Putamen (tissue), 1 donor: ENCODE data around the gene SLFN14.
"Not testable (repeated sequence)": the region's sequence is repeated elsewhere in the genome, so short reads cannot be mapped to it uniquely, and the experiment has no call there.

ENCODE experiments used
- DNase-seq: peaks from one replicate; pipeline ENCODE4 v3.0.0-alpha.2; 2016; ENCODE audit warnings: low spot score

SLFN14 gene

DNA sequence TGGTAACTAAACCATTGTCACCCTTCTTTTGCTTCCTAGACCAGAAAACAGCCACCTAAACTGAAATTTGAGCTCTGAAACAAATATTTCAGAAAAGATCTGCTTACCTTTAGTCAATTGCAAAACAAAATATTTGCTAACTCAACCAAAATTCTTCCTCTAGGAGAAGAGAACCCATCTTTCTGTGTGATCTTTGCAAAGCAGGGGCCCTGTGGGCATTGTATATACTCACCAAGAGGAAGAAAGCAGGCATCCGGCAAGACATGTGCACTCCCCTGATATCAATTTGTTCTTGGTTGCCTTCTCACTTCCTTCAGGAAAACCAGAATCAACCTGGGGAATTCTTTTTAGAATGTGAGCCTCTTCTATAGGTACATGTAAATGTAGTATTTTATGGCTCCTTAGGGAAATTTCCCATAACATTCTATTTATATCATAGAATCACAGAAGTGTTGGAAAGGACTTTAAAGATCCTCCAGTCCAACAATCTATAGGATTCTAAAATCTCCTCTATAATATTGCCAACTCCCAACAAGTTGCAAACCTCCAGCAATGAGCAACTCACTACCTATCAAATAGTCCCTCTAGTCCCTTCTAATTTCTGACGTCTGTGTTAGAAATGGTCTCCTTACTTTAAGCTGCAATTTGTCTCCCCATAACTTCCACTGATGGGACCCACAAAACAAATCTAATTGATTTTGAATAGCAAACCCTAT is 966 bp downstream of the SLFN14 start:
- no peak for DNase-seq

DNA sequence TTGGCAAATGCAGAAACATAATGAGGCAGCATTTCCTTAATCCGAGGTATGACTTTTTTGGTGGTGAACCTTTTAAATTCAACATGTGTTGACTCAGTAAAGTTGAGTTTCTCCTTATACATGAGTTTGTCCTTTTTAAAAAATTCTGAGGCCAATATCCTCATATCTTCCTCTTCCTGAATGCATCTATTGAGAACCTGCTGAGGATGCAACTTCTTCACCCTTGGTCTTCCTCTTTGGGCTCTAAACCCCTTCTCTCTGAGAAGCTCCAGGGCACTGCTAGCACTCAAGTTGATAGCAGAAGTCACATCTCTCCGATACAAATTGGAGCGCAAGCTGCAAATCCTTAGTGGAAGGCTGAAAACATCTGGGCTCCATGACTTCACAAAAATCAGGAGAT is 3.3 kb downstream of the SLFN14 start:
- no peak for DNase-seq

DNA sequence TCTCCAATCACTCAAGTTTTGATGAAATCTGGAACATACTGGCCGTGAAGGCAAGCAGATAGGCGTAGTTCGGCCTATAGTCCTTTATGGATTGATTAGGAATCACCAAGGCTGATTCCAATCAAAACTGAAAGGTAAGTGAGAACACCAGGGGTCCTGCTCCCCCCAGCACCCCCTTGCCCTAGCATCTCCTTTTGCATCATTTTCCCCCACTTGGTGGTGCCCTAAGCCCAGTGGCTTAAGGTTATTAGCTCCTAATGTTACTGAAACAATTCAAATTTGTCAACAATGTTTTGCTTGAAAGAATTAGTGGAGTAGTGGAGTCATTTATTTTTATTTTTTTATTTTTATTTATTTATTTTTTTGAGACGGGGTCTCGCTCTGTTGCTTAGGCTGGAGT is 4.9 kb downstream of the SLFN14 start:
- no peak for DNase-seq

DNA sequence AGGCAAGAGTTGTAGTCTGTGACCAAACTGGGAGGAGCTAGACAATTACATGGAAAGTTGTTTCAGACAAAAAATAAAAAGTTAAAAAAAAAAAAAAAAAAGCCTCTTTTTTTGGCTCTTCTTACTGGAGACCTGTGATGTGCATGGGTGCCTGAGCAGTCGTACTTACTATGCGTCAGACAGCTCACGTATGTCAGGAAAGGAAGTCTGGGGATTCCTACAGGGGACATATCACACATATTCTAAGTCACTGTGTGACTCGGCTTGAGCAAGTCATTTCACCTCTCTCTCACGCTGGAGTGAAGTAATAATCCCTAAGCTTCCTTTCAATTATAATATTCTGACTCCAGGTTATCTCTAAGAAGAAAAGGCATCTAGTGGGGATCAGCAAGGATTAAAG is 6.0 kb downstream of the SLFN14 start:
- DNase-seq = no peak

DNA sequence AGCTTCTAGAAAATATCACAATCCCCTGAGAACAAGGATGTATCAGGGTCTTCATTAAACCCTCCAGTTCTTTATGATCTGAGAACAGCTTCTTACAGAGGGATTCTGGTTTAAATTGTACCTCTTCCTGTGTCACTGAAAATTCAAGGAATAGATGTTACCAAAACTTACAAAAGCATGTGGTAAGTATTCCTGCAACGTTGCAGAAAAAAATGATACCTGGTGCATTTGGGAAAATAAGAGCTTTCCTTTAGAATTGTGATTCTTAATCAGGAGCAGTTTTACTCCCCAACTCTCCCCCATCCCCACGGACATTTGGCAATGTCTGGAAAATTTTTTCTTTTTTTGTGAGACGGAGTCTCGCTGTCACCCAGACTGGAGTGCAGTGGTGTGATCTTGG is 7.3 kb downstream of the SLFN14 start:
- DNase-seq = no peak

DNA sequence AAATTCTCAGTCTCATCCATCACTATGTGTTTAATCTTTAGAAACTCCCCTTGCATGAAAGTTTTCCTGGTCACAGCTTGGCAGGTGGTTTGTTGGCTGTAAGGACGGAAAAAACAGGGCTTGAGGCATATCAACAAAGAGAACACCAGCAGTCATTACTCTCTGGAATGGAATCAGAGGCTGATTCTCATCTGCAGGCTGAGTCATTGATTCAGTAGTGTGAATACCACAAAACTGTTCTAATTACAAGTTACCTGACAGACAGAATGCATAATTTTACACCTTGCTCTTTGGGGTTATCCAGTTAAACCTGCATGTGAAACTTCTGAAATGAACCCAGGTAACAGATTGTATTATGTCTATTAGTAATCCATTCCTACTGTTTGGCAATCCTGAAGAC is 11.6 kb downstream of the SLFN14 start:
- no peak for DNase-seq

DNA sequence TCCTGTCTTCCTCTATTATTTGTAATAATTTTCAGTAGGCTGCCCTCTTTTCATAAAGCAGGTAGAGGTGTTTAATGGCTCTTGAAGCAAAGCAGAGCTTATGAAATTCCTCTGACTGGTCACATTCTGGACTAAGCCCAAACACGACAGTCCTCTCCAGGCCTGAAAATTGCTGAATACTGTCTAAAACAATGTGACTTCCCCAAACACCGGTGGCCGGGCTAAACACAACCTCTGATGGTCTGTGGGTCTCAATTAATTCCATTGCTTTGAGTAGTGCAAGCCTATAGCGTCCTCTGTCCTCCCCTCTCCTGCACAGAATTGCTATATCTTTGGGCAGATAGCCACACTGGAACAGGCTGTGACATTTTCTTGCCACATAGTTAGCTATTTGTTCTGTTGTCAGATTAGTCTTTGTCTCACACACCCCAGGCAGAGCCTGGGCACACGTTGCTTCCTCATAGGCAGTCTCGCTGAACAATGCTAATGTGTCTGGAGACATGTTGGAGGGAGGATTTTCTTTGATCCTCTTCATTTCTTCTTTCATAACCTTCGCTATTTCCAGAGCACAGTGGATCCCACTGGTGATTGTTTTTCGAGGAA is 12.3 kb downstream of the SLFN14 start:
- DNase-seq = no peak

DNA sequence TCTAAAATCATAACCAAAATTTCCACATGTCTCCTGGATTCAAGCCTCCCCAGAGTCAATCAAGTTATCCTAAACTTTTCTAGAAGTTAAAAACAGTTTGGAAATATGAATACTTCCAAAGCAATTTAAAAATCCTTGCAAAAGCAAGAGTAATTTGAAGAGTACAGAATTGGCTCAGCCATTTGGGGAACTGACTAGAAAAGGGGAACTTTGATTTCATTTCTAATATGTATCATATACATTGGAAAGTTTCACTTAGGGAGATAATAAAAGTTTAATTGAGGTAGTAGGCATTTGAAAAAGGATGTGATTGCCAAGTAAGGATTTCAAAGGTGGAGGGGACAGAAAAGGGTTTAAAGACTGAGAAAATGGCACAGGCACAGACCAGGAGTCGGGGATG is 14.1 kb downstream of the SLFN14 start:
- DNase-seq = no peak

DNA sequence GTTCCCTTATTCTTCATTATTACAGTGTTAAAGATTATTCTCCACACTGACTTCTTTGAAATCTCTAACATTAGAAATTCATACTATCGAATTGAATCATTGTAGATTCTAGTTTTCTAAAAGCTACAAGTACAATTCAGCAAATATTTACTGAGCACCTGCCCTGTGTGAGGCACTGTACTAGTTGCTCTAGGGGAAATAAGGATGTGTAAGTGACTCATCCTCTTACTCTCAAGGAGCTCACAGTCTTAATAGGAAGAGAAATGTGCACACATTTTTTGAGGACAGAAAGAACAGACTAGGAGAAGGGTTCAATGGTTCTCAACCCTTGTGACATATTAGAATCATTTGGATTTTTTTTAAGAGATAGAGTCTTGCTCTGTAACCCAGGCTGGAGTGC is 15.5 kb downstream of the SLFN14 start:
- no peak for DNase-seq

DNA sequence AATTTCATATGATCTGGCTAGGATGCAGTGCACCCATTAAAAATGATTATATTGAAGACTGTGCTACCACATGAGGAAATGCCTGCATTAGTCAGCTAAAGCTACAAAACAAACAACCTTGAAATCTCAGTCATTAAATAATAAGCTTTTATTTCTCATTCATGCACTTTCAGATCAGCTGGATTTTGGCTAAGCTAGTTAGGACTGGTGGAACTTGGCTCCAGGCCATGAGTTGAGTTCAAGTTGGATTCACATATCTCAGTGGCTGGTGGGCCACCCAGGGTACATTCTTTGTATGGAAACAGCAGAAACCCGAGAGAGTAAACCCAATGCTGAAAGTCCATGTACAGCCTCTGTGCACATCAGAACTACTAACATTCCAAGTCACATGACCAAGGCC is 16.8 kb downstream of the SLFN14 start:
- no peak for DNase-seq

DNA sequence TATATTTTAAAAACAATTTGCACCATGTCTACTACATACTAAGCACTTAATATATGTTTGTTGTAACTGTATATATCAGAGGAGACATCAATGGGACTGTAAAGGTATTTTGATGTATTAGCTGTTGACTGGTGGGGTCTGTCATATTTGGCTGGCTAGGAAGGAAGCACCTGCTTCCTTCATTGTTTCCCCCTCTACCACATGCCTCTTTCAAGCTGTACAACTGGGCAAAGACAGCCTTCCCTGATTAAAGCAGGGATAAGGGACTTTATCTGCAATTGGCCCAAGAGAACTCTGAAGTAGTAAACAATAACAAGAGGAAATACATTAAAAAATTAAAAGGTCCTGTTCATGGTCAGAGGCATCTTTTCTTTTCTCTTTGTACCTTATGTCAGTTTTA is 17.6 kb downstream of the SLFN14 start:
- no peak for DNase-seq

DNA sequence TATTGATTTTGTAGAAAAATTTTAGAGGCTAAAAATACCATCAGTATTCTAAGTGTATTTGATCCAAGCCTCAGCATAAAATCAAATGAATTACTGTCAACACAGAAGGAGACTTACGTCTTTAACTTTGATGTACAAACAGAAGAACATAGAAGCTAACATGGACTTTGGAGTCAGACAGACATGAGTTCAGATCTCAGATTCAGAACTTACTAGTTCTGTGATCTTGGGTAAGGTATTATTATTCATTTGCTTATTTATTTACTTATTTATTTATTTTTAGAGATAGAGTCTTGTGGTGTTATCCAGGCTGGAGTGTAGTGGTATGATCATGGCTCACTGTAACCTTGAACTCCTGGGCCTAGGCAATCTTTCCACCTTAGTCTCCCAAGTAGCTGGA is 19.2 kb downstream of the SLFN14 start:
- DNase-seq = no peak

DNA sequence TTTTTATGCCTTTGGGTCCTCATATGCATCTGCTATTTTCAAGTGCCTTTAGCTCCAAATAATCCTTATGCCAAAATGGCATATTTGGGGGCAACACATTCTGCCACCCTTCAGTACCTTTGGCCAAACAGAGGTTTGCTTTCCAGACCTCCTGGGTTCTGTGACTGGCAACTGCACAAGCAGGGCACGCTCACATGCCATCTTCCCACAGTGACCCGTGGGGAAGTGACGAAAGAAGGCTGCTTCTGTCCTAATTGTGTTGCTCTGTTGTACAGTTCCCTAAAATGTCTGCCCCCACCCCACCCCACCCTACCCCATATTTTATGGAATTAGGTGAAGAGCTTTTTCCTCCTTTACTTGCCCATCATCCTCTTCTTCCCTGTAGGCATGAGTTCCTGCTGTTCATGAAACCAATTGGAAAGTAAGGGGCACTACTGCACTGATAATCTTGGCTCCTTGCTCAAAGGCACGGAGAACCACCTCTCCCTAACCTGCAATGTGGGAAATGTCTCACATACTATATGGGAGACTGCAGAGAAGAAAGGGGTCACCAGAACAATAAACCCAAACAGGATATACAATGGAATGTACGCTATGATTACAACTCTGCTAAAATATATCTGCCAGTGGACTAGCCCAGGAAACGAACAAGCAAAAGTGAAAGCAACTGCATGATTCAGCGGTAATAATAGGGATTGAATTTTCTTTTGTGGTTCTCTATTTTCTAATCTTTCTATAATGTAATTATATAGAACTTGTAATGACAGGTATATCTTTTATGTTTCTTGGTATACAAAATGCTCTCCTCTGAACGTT is 19.8 kb downstream of the SLFN14 start:
- no peak for DNase-seq

DNA sequence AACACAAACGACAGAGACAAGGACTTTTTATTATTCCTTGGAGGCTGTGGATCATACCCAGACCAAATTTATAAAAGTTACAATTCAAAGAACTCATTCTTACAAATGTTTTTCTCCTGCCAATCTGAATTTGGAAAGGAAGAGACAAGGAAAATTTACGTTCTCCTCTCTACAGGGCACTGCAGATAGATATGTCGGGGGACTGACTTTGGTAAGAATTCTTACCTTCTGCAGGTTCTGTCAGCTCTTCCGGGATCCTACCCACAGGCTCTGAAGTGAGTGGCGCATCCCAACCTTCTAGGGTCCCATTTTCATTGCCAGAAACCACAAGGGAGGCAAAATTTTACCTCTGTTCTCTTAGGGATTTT is 21.0 kb downstream of the SLFN14 start:
- no peak for DNase-seq

DNA sequence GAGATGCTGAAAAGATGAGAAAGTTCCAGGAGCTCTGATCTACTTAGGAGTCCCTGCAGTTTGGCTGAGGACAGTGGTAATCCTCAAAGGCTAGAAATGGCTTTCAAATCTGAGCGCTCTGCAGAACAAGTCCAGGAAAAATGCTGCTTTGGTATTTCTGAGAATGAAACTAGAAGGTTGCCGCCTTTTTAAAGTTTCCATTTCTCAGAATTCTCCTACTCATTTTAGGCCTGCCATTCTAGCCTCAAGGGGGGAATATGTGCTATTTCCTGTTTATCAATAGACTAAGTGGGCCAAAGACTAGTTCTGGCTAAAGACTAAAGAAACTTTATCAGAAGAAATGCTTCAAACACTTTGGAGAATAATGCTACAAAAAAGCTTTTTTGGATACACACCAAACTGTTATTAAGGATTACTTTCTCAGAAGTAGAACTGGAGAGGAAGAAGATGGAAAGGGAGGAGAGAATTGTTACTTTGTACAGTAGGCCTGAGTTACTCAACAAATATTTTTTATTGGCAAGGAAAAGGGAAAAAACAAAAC is 22.9 kb downstream of the SLFN14 start, which contains the start of gene SLFN12L:
Gene SLFN12L, minus strand, starts transcription at position 78 of the 541 bp plus-strand sequence. CDS start 15,314 bp downstream, outside the sequence.
- no peak for DNase-seq

DNA sequence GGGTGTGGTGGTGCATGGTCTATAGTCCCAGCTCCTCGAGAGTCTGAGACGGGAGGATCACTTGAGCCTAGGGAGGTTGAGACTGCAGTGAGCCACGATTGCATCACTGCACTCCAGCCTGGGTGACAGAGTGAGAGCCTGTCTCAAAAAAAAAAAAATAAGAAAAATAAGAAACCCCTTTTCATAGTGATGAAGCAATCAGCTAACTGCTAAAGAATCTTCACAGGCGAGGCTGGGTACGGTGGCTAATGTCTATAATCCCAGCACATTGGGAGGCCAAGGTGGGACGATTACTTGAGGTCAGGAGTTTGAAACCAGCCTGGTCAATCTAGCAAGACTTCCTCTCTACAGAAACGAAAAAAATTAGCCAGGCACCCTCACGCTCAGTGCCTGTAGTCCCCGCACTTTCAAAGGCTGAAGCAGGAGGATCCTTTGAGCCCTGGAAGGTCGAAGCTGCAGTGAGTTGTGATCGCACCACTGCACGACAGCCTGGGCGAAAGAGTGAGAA is 23.9 kb downstream of the SLFN14 start:
- no peak for DNase-seq

DNA sequence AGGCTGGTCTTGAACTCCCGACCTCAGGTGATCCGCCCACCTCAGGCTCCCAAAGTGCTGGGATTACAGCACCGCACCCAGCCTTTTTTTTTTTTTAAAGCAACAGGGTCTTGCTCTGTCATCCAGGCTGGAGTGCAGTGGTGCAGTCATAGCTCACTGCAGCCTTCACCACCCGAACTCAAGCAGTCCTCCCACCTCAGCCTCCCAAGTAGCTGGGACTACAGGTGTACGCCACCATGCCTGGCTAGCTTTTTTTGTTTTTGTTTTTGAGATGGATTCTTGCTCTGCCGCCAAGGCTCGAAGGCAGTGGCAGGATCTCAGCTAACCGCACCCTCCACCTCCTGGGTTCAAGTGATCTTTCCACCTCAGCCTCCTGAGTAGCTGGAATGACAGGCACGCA is 25.2 kb downstream of the SLFN14 start:
- DNase-seq = not testable (repeated sequence)

DNA sequence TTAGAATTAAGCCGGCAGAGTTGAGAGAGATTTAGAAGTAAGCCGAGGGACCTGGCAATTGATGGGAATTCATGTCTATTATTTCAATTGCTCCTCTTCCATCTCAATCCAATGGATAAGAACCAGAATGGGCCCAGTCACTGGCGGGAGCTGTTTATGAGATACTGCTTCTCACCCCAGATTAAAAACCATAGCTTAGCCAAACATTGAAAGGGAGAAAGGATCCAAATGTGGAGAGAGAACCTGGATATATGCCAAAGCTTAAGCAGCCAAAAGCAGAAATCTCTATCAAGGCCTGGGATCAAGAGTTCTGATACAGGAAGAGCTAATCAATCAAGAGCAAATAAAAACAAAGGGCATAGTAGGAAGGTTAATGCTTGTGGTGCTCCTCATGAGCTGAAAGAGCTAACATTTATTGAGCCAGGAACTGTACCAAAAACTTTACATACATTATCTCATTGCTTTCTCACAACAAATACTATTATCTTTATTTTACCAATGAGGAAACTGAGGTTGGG is 26.0 kb downstream of the SLFN14 start:
- DNase-seq = no peak

DNA sequence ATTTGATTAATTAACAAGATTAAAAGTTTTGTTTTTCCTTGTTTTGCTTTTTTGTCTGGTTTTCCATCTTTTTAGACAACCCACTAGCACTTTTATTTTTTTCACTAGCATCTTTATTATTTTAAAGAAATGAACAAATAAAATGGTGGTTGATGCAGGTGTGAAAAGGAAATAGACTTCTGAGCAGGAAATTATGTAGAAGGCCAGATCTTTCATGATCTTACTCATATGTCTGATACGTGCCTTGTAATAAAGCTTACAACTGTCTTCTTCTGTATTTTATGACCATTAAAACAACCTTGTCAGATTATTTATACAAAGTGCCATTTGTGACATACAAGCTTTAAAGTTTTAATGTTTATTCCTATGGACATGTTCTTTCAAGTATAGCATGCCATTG is 29.5 kb downstream of the SLFN14 start:
- DNase-seq = no peak

DNA sequence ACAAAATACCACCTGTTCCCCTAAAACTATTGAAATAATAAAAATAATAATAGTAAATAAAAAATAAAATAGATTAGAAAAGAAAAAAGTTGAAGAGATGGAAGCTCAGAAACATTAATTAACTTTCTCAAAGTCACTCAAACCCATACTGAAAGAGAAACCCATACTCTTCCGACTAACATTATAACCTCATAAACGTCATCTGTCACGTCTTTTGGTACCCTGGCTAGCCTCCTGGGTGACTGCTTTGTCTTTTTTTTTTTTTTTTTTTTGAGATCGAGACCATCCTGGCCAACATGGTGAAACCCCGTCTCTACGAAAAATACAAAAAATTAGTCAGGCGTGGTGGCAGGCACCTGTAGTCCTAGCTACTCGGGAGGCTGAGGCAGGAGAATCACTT is 30.8 kb downstream of the SLFN14 start:
- no peak for DNase-seq

DNA sequence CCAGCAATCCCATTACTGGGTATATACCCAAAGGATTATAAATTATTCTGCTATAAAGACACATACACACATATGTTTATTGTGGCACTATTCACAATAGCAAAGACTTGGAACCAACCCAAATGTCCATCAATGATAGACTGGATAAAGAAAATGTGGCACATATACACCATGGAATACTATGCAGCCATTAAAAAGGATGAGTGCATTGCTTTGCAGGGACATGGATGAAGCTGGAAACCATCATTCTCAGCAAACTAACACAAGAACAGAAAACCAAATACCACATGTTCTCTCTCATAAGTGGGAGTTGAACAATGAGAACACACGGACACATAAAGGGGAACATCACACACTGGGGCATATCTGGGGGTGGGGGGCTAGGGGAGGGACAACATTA is 31.3 kb downstream of the SLFN14 start:
- DNase-seq = not testable (repeated sequence)

DNA sequence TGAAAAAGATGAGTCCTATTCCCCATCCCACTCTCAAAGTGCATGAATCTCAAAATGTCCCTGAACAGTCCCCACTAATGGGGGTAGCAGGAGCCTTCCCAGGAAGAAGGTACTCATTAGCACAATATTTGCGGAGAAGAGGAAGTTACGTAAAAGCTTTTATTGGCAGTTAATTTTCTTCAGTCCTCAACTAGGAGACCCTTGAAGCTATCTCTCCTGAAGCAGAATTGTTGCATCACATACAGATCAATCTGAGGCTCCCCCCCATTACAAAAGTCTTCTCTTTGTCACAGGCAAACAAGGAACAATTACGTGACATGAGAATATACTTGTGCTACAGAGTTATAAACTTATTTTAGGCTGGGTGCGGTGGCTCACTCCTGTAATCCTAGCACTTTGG is 37.3 kb downstream of the SLFN14 start:
- DNase-seq = no peak
